ENCODE results near the gene HOXD3.

DNA sequence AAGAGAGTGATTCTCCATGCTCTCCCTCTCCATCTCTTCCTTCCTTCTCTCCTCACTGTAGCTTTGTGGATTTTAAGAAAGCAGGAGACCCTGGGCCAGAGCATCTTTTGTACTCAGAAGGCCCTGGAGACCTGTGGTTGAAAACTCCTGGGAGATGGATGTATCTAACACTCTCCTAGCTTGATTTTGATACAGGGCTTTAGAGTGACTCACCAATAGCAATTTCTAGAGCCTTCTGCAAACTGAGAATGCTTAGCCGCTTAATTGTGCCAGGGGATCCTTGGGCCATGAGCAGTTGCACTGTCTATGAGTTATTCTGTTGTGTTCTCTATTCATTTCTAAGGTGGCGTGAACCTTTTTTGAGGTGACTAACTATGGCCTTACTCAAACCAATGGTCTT is 49.0 kb downstream of the HOXD3 start:
- TF ChIP-seq, protein P1, sequence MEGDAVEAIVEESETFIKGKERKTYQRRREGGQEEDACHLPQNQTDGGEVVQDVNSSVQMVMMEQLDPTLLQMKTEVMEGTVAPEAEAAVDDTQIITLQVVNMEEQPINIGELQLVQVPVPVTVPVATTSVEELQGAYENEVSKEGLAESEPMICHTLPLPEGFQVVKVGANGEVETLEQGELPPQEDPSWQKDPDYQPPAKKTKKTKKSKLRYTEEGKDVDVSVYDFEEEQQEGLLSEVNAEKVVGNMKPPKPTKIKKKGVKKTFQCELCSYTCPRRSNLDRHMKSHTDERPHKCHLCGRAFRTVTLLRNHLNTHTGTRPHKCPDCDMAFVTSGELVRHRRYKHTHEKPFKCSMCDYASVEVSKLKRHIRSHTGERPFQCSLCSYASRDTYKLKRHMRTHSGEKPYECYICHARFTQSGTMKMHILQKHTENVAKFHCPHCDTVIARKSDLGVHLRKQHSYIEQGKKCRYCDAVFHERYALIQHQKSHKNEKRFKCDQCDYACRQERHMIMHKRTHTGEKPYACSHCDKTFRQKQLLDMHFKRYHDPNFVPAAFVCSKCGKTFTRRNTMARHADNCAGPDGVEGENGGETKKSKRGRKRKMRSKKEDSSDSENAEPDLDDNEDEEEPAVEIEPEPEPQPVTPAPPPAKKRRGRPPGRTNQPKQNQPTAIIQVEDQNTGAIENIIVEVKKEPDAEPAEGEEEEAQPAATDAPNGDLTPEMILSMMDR (conservative IDR thresholded peaks at IDR 0.05; ENCODE audit: low read length), result no peak
- TF ChIP-seq EZH2phosphoT487 (IDR thresholded peaks at IDR 0.05; ENCODE audit: borderline replicate concordance), result no peak
